Activated CD8-positive, alpha-beta T cell treated with anti-CD3 and anti-CD28 coated beads for 36 hours (primary cell): Measurements from ENCODE around the gene GYS2. TPM values are rescaled to one million over a fixed set of nuclear protein-coding genes. Genes with fewer than 3 reads are reported as not detected.

Experiments
- ATAC-seq: fragments of 200-7000 bp; cut with Tn5 transposase; one replicate; pipeline ENCODE4 v1.10.0; 2021; ENCODE audit warnings: mild to moderate bottlenecking, moderate library complexity
- CTCF ChIA-PET: fragments of 350-600 bp; sonication (Branson Sonifier 250); formaldehyde crosslinking; loops from one replicate; lab custom pipeline; 2021; ENCODE audit warnings: antibody characterized with exemption; lab: Charles Lee
- POLR2A ChIA-PET: fragments of 350-600 bp; sonication (Branson Sonifier 250); formaldehyde crosslinking; loops from one replicate; lab custom pipeline; 2021; ENCODE audit warnings: antibody characterized with exemption; lab: Charles Lee
- DNase-seq: peaks from one replicate; pipeline ENCODE4 v3.0.0-alpha.2; 2020
- H3K27ac Mint-ChIP-seq: one replicate; pipeline ENCODE4 v1.8.0; 2021; ENCODE audit warnings: mild to moderate bottlenecking, mixed read lengths
- H3K27me3 Mint-ChIP-seq: one replicate; pipeline ENCODE4 v1.8.0; 2021; ENCODE audit warnings: mixed read lengths
- H3K36me3 Mint-ChIP-seq: one replicate; pipeline ENCODE4 v1.8.0; 2021; ENCODE audit warnings: low read depth, mixed read lengths
- H3K4me1 Mint-ChIP-seq: one replicate; pipeline ENCODE4 v1.8.0; 2021; ENCODE audit warnings: low read depth, mixed read lengths
- H3K4me3 Mint-ChIP-seq: one replicate; pipeline ENCODE4 v1.8.0; 2021; ENCODE audit warnings: mild to moderate bottlenecking, moderate library complexity, mixed read lengths
- H3K9me3 Mint-ChIP-seq: one replicate; pipeline ENCODE4 v1.8.0; 2021; ENCODE audit warnings: mixed read lengths
- CTCF ChIP-seq: fragments of 200-600 bp; IDR thresholded peaks from one replicate; pipeline ENCODE4 v1.8.0; 2022; ENCODE audit warnings: antibody characterized with exemption, mild to moderate bottlenecking
- intact Hi-C: fragments of 100-400 bp; cut with micrococcal nuclease; formaldehyde crosslinking; loops from one replicate; pipeline ENCODE4 v1.10.0; 2022
- total RNA-seq, 2 experiments: library from RNA; stranded (reverse); gene quantifications; one replicate each; pipeline ENCODE4 v1.2.3, GENCODE V29; 2021

Gene GYS2
- total RNA-seq, 2 experiments from 2014 or later = not detected

- DNase-seq (no peak), ATAC-seq (no peak)
- Mint-ChIP-seq H3K9me3 (peaks cover 4% of the 10 kb centered on the region), H3K27me3 (no peaks in the 10 kb centered on the region), H3K36me3 (peaks cover 12% of the 10 kb centered on the region), H3K4me3 (no peak overlapping the region), H3K4me1 (peaks cover 47% of the 10 kb centered on the region), H3K27ac (peak overlapping the region; percentile 35)
- CTCF ChIA-PET = interaction anchor here (1.3 kb wide), 1 partner anchor 63 kb away, joined by 3 read pairs; no protein-coding TSS in a partner anchor
- no peak for TF ChIP-seq CTCF
- intact Hi-C loops = no loop called here
- POLR2A ChIA-PET = no interaction called here
Measured at GRCh38 chr12:21617030-21617429, 12.4 kb upstream of the GYS2 start.

GRCh38 chr12:21615431-21615830 lies 10.8 kb upstream of the GYS2 start:
- ChIA-PET POLR2A (interaction anchor here (1.0 to 1.2 kb wide), 2 partner anchors 32 to 42 kb away, joined by 3 read pairs; partner anchors contain the start of gene LDHB), CTCF (no interaction called here)

GRCh38 chr12:21614506-21614905 lies 9.9 kb upstream of the GYS2 start:
- Mint-ChIP-seq H3K27ac (peak overlapping the region; percentile 79), H3K9me3 (peaks cover 4% of the 10 kb centered on the region), H3K4me3 (peak overlapping the region; percentile 13), H3K27me3 (no peaks in the 10 kb centered on the region), H3K4me1 (peaks cover 47% of the 10 kb centered on the region), H3K36me3 (peaks cover 10% of the 10 kb centered on the region)
- intact Hi-C loops = loop anchor here (2.0 kb wide), 1 partner anchor 64 kb away; no protein-coding TSS in a partner anchor
- ChIA-PET CTCF (interaction anchor here (0.9 kb wide), 1 partner anchor 12 kb away, joined by 3 read pairs; no protein-coding TSS in a partner anchor), POLR2A (no interaction called here)
- no peak for TF ChIP-seq CTCF
- DNase-seq = no peak
- no peak for ATAC-seq

More at GRCh38 chr12:21615431-21615830, 10.8 kb upstream of the GYS2 start:
- Mint-ChIP-seq H3K36me3 (peaks cover 10% of the 10 kb centered on the region), H3K4me1 (peaks cover 47% of the 10 kb centered on the region), H3K27ac (peak overlapping the region; percentile 79), H3K9me3 (peaks cover 4% of the 10 kb centered on the region), H3K27me3 (no peaks in the 10 kb centered on the region), H3K4me3 (peak overlapping the region; percentile 2)
- peak; percentile 88 for ATAC-seq
- intact Hi-C loops = loop anchor here (2.0 kb wide), 1 partner anchor 63 kb away; no protein-coding TSS in a partner anchor
- no peak for TF ChIP-seq CTCF
- peak; percentile 25 for DNase-seq

GRCh38 chr12:21613931-21614330 lies 9.3 kb upstream of the GYS2 start:
- no peak for ATAC-seq
- intact Hi-C loops = loop anchor here (2.0 kb wide), 1 partner anchor 65 kb away; no protein-coding TSS in a partner anchor
- no peak for TF ChIP-seq CTCF
- H3K4me1 Mint-ChIP-seq = peaks cover 46% of the 10 kb centered on the region
- peak overlapping the region; percentile 43 for H3K27ac Mint-ChIP-seq
- H3K9me3 Mint-ChIP-seq = peaks cover 4% of the 10 kb centered on the region
- DNase-seq = no peak
- CTCF ChIA-PET = interaction anchor here (0.9 kb wide), 2 partner anchors 13 to 67 kb away, joined by 3 to 4 read pairs; no protein-coding TSS in a partner anchor
- H3K27me3 Mint-ChIP-seq = no peaks in the 10 kb centered on the region
- H3K36me3 Mint-ChIP-seq = peaks cover 10% of the 10 kb centered on the region
- POLR2A ChIA-PET = no interaction called here
- H3K4me3 Mint-ChIP-seq = no peak overlapping the region

GRCh38 chr12:21608196-21608595 lies 3.5 kb upstream of the GYS2 start:
- H3K9me3 Mint-ChIP-seq = no peaks in the 10 kb centered on the region
- H3K4me3 Mint-ChIP-seq = no peak overlapping the region
- peaks cover 4% of the 10 kb centered on the region for H3K4me1 Mint-ChIP-seq
- no peaks in the 10 kb centered on the region for H3K27me3 Mint-ChIP-seq
- H3K27ac Mint-ChIP-seq = no peak overlapping the region
- ChIA-PET CTCF (interaction anchor here (1.8 kb wide), 1 partner anchor 72 kb away, joined by 12 read pairs; no protein-coding TSS in a partner anchor), POLR2A (no interaction called here)
- no peak for ATAC-seq
- no peak for TF ChIP-seq CTCF
- intact Hi-C loops = no loop called here
- H3K36me3 Mint-ChIP-seq = no peaks in the 10 kb centered on the region
- DNase-seq = no peak
